ENCODE measurements around the gene ATOH8.
"Not testable (repeated sequence)": the region's sequence is repeated elsewhere in the genome, so short reads cannot be mapped to it uniquely, and the experiment has no call there.

The ATOH8 gene

GRCh38 chr2:85828725-85829124 lies 74.9 kb downstream of the ATOH8 start:
- no peak for DNase-seq (ENCODE audit: low read depth)

GRCh38 chr2:85829394-85829793 lies 75.6 kb downstream of the ATOH8 start:
- not testable (repeated sequence) for DNase-seq (ENCODE audit: low read depth)

GRCh38 chr2:85830645-85831044 lies 76.9 kb downstream of the ATOH8 start:
- DNase-seq (ENCODE audit: low read depth), result no peak

GRCh38 chr2:85831735-85832134 lies 77.9 kb downstream of the ATOH8 start:
- no peak for DNase-seq (ENCODE audit: low read depth)

GRCh38 chr2:85834466-85834865 lies 80.7 kb downstream of the ATOH8 start:
- DNase-seq (ENCODE audit: low read depth), result no peak

All from stimulated activated CD8-positive, alpha-beta memory T cell treated with anti-CD3 and anti-CD28 coated beads, Interleukin-4, amount 100 ng/mL, for 24 hours (primary cell).